ENCODE measurements around the gene KCNK6. TPM values are rescaled to one million over a fixed set of nuclear protein-coding genes. Genes with fewer than 3 reads are reported as not detected.

KCNK6 gene
- total RNA-seq, 1 donor from 2014 or later: 23.1 TPM

DNA sequence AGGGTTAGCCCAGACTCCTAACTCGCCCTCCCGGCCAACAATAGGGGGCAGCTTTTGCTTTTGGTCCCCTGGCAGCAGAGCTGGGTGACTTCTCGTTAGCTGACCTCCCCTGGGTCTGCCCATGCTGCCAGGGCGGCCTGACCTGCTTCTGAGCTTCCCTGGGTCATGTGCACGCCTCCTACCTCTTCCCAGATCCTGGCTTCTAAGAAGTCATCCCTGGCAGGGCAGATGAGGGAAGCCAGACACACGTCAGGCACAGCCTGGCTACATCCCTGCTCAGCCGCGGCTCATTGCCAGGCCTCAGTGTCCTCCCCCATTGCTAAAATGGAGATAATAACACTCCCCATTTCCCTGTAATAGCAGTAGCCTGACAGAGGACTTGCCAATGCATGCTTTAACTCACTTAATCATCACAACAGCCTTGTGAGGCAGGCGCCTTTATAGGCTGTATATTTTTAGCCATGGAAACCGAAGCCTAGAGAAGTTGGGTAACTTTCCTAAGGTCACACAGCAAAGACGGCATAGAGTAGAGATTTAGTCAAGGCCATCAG lies 2.1 kb downstream of the KCNK6 start:
- intact Hi-C loops (cut with micrococcal nuclease): no loop called here

- intact Hi-C loops (cut with micrococcal nuclease): no loop called here
These were observed 3.6 kb downstream of the KCNK6 start for GRCh38 chr19:38323291-38323690.

- intact Hi-C loops (cut with micrococcal nuclease): no loop called here
These were observed 4.8 kb downstream of the KCNK6 start for GRCh38 chr19:38324431-38324830.

GRCh38 chr19:38326591-38326990 lies 6.9 kb downstream of the KCNK6 start:
- intact Hi-C loops (cut with micrococcal nuclease): no loop called here

DNA sequence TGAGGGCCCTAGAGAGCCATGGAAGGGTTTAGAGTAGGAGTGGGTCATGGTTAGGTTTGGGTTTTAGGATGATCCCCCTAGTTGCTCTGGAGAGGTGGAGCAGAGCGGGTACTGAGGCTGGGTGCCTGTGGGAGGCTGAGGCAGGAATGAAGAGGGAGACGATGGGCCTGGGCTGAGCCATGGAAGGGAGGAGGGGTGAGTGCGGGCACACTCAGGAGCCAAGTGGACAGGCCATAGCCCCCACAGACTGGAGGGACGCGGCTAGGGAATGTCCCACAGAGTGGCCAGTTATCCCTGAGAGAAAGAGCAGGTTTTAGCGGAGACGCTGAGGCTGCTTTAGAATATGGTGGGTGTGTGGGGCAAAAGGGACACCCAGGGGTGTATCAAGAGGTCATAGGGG lies 10.0 kb downstream of the KCNK6 start:
- intact Hi-C loops (cut with micrococcal nuclease): no loop called here

DNA sequence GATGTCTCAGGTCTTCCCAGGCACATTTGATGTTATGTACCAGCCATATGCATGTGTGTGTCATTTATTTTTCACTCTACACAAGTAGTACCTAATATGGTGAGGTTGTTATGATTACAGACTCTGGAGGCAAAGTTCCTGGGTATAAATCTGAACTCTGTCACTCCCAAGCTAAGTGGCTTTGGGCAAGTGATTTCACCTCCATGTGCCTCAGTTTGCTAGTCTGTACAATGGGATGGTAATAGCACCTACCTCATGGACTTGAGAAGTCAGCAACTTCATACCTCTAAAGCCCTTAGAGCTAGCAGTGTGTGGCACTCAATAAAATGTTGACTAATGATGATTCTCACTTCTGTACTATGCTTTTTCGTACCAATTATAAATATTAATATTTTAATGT lies 12.1 kb downstream of the KCNK6 start:
- intact Hi-C loops (cut with micrococcal nuclease): no loop called here

DNA sequence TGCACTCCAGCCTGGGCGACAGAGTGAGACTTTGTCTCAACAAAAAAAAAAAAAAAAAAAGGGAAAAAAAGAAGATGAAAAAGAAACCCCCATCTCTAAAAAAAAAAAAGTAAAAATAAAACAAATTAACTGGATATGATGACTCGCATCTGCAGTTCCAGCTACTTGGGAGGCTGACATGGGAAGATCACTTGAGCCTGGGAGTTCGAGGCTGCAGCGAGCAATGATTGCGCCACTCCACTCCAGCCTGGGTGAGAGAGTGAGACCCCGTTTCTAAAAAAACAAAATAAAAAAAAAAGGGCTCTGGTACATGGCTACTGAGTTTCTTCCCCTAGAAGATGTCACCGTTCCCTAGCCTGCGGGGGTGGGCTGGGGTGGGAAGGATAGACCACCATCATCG lies 13.6 kb downstream of the KCNK6 start:
- intact Hi-C loops (cut with micrococcal nuclease): no loop called here

DNA sequence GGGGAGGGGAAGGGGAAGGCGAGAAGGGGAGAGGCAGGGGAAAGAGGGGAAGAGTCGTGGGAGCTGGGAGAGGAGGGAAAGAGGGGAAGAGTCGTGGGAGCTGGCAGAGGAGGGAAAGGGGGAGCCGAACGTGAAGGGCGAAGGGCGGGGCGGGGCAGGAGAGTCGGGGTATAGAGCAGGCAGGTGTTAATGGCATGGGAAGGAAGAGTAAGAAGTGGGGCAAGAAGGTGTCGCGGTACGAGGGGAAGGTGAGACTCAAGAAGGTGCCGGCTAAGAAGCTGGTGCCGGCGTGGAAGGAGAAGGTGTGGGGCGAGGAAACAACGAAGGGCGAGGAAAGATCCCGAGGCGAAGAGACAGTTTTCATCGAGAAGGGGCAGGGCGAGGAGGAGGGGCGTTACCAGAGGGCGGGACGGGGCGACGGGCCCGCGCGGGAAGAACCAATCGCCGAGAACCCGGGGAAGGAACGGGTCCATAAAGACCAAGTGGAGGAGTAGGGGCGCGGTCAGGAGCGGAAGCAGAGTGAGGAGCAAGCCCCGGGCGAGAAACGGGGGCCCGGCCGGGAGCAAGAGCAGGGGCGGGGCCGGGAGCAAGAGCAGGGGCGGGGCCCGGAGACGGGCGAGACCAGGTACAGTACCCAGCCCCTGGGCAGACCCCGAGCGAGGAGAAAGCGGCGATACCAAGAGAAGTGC lies 16.4 kb downstream of the KCNK6 start:
- intact Hi-C loops (cut with micrococcal nuclease): loop anchor here (1.0 to 5.0 kb wide), 11 partner anchors 20 to 437 kb away; partner anchors contain the start of genes GGN, PSMD8, SIPA1L3 and SPINT2

DNA sequence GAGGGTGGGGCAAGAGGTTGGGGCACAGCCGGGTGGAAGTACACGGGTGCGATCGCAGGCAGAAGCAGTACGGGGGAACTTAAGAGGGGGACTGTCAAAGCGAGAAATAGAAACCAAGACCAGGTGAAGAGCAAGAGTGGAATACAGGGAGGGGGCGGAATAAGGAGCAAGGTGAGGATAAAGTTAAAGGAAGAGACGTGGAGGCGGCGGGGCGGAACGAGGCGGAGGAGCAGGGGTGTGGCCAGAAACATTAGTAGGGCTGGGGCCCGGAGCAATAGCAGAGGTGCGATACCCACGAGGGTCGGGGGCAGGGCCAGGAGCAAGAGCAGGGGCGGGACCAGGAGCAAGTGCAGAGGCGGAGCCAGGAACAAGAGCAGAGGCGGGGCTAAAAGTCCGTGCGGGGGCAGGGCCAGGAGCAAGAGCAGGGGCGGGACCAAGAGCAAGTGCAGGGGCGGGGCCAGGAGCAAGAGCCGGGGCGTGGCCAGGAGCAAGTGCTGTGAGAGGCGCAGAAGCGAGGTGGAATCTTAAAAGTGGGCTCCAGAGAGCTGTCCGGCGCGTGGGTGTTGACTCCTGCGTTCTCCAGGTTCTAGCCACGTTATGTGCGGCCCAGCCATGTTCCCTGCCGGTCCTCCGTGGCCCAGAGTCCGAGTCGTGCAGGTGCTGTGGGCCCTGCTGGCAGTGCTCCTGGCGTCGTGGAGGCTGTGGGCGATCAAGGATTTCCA lies 17.2 kb downstream of the KCNK6 start:
- intact Hi-C loops (cut with micrococcal nuclease): loop anchor here (1.0 to 5.0 kb wide), 7 partner anchors 26 to 429 kb away; partner anchors contain the start of genes GGN, PSMD8, SIPA1L3 and SPINT2

GRCh38 chr19:38337360-38337653 lies 17.7 kb downstream of the KCNK6 start:
- intact Hi-C loops (cut with micrococcal nuclease): loop anchor here (2.0 to 5.0 kb wide), 4 partner anchors 50 to 290 kb away; partner anchors contain the start of genes GGN, SPINT2 and SPRED3

GRCh38 chr19:38339011-38339410 lies 19.4 kb downstream of the KCNK6 start:
- intact Hi-C loops (cut with micrococcal nuclease): loop anchor here (5.0 kb wide), 3 partner anchors 48 to 292 kb away; partner anchors contain the start of genes GGN, SPINT2 and SPRED3

DNA sequence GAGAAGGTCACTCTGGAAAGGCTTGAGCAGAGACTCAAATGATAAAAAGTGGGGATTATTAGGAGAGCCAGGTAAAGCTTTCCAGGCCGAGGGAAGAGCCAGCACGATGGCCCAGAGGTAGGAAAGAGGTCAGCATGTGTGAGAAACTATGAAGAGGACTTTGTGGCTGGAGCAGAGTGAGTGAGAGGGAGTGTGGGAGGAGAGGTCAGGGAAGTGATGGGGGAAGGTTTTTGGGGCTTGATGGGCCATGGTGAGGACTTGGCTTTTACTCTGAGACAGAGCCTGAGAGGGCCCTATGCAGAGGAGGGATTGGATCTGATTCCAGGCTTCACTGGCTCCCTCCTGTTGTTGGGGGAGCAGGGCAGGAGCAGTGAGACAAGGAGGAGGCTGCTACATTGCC lies 21.3 kb downstream of the KCNK6 start:
- intact Hi-C loops (cut with micrococcal nuclease): no loop called here

- intact Hi-C loops (cut with micrococcal nuclease): no loop called here
These were observed 27.2 kb downstream of the KCNK6 start for GRCh38 chr19:38346837-38347236.

DNA sequence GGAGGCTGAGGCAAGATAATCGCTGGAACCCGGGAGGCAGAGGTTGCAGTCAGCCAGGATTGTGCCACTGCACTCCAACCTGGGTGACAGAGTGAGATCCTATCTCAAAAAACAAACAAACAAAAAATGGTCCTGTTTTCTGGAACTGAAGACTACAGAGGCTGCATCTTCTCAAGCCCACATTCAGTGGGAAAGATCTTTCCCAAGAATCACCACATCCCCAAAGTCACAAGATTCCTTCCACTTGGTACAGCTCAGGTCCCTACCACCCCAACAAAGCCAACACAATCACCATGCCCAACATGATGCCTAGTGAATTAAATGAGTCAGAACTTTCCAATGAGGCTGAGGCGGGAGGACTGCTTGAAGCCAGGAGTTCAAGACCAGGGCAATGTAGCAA lies 31.2 kb downstream of the KCNK6 start:
- intact Hi-C loops (cut with micrococcal nuclease): no loop called here

DNA sequence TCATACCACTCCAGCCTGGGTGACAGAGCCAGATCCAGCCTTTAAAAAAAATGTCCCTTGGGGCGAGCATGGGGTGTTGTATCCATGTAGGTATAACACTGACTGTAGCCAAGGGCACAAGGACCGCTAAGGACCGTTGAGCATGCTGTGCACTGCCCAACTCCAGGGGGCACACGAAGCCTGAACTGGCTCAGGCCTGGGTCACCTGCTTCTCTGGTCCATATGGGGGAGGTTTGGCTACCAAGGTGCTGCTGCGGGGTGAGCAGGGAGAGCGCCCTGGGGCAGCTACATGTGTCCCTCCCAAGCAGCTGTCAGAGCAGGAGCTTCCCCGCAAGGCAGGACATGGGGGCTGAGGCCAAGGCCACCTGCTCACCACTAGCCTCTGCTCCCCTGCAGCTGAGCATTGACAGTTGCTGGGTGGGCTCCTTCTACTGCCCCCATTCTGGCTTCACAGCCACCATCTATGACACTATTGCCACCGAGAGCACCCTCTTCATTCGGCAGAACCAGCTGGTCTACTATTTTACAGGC lies 32.3 kb downstream of the KCNK6 start:
- intact Hi-C loops (cut with micrococcal nuclease): no loop called here

DNA sequence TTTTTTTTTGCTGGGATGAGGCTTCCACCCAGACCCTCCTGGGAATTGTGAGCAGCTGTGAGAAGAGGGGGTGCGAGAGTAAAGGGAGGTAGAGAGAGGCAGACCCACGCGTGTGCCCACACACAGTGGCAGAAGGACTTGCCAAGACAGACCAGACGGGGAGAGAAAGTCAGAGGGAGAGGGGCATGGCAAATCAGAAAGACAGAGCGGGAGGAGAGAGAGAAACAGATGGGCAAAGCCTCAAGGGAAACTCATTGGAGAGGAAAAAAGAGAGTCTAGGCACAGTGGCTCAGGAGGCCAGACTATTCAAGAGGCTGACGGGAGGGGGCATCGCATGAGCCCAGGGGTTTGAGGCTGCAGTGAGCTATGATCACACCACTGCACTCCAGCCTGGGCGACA lies 33.0 kb downstream of the KCNK6 start:
- intact Hi-C loops (cut with micrococcal nuclease): no loop called here

- intact Hi-C loops (cut with micrococcal nuclease): no loop called here
These were observed 36.4 kb downstream of the KCNK6 start for GRCh38 chr19:38355728-38356725.

DNA sequence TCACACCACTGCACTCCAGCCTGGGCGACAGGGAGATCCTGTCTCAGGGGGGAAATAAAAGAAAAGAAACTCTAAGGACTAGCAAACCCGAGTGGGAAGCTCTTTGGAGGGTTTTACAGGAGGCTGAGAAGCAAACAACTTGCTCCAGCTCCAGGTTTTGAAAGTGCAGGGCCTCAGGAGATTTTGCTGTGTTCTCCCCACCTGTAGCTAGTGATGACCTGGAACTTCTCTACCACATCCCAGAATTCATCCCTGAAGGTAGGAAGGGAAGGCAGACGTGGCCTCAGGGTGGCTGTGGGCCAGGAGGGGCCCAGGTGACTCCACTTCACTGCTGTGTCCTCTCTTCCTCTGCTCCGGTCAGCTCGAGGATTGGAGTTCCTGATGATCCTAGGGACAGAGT lies 38.4 kb downstream of the KCNK6 start:
- intact Hi-C loops (cut with micrococcal nuclease): no loop called here

DNA sequence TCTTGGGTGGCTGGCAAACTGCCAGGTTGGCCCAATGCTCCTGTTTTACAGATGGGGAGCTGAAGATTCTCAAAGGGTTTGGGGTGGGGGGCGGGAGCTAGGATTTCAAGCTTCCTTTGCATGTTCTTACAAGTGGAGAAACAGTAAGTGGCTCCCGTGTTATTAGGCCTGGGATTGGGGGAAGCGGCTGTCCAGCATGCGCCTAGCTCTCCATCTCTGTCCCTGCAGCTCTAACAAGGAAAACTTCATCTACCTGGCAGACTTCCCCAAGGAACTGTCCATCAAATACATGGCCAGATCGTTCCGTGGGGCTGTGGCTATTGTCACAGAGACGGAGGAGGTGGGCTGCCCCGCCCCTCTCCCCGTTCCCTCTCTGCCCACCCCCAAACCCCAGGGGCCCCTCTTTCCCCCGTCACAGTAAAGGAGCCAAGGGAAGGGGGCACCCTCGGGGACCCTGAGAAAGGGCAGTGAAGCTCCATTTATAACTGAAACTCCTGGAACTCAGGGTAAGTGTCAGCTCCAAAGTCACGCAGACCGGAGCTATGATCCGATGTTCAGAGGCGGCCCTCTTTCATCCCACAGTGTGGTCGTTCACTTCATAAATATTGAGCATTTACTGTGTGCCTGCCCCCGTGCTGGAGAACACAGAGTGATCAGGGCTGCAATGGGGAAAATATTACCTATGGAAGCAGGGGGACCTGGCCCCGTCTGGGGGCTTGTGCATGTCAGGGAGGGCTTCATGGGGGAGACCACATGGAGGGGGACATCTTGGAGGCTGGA lies 39.8 kb downstream of the KCNK6 start:
- intact Hi-C loops (cut with micrococcal nuclease): no loop called here

DNA sequence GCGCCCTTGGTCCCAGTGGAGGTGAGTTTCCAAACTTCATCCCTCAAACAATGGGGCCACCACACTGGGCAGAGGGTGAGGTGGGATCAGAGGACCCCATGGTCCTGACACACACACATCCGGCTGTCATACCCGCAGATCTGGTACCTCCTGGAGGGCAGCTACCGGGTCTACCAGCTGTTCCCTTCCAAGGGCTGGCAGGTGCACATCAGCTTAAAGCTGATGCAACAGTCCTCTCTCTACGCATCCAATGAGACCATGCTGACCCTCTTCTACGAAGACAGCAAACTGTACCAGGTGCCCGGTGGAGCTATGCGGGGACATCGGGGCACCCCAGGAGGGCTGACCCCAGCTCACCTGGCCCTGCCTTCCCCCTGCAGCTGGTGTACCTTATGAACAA lies 40.7 kb downstream of the KCNK6 start:
- intact Hi-C loops (cut with micrococcal nuclease): no loop called here

Data from T-helper 2 cell treated with Interferon-gamma antibody and Interleukin-4, amounts not matched to agents 100 ng/mL and 5 ng/mL, for 36 hours (primary cell).